DMS114 treated with DMSO at 0.1 percent for 48 hours (cell line): ENCODE measurements around the gene PRKD2.
"Not testable (repeated sequence)": the region's sequence is repeated elsewhere in the genome, so short reads cannot be mapped to it uniquely, and the experiment has no call there.

Experiments used
- DNase-seq: peaks from one replicate; lab custom pipeline; 2025; ENCODE audit not compliant: unreplicated experiment; lab: John Stamatoyannopoulos, UW

The PRKD2 gene

GRCh38 chr19:46712768-46713338 is 4.1 kb downstream of the PRKD2 start:
- DNase-seq, result not testable (repeated sequence)

GRCh38 chr19:46710687-46711086 is 6.2 kb downstream of the PRKD2 start:
- no peak for DNase-seq

- no peak for DNase-seq
These were observed 12.4 kb downstream of the PRKD2 start for GRCh38 chr19:46704379-46705076.

GRCh38 chr19:46700704-46701103 is 16.2 kb downstream of the PRKD2 start:
- DNase-seq, result no peak

- no peak for DNase-seq
These were observed 18.3 kb downstream of the PRKD2 start for GRCh38 chr19:46698395-46699321.

GRCh38 chr19:46697204-46697960 is 19.5 kb downstream of the PRKD2 start:
- DNase-seq, result no peak

GRCh38 chr19:46696866-46697203 is 20.1 kb downstream of the PRKD2 start:
- DNase-seq, result no peak

- DNase-seq, result no peak
These were observed 20.9 kb downstream of the PRKD2 start for GRCh38 chr19:46696052-46696451.

- DNase-seq, result no peak
These were observed 23.2 kb downstream of the PRKD2 start for GRCh38 chr19:46693760-46694159.

- DNase-seq, result no peak
These were observed 23.8 kb downstream of the PRKD2 start for GRCh38 chr19:46692918-46693722.

GRCh38 chr19:46691948-46692347 is 25.0 kb downstream of the PRKD2 start:
- DNase-seq, result no peak

- DNase-seq, result no peak
These were observed 25.8 kb downstream of the PRKD2 start for GRCh38 chr19:46691104-46691503.

GRCh38 chr19:46689358-46689757 is 27.6 kb downstream of the PRKD2 start:
- no peak for DNase-seq

- DNase-seq, result no peak
These were observed 29.3 kb downstream of the PRKD2 start for GRCh38 chr19:46687438-46688145.

GRCh38 chr19:46685189-46685588 is 31.7 kb downstream of the PRKD2 start:
- DNase-seq, result no peak

GRCh38 chr19:46678110-46678732 is 38.7 kb downstream of the PRKD2 start:
- DNase-seq, result no peak

- no peak for DNase-seq
These were observed 42.3 kb downstream of the PRKD2 start for GRCh38 chr19:46674416-46675178.

- DNase-seq, result no peak
These were observed 46.1 kb downstream of the PRKD2 start for GRCh38 chr19:46670813-46671212.

- DNase-seq, result no peak
These were observed 48.3 kb downstream of the PRKD2 start for GRCh38 chr19:46668662-46669061.
